NCI-H345 treated with DMSO at 0.1 percent for 48 hours (cell line): ENCODE data around the gene MAGEA11.
"Not testable (repeated sequence)": the region's sequence is repeated elsewhere in the genome, so short reads cannot be mapped to it uniquely, and the experiment has no call there.

Experiments
- DNase-seq: peaks from one replicate; lab custom pipeline; 2025; ENCODE audit not compliant: unreplicated experiment; lab: John Stamatoyannopoulos, UW

MAGEA11 gene

GRCh38 chrX:149711545-149712236 lies at the start of gene MAGEA11:
TSS of gene MAGEA11 (plus strand) at chrX:149712060. CDS start at chrX:149713160, 1,100 bp downstream.
- DNase-seq, result no peak

- not testable (repeated sequence) for DNase-seq
Measured at GRCh38 chrX:149675088-149675487, 36.8 kb upstream of the MAGEA11 start.

GRCh38 chrX:149675554-149675953 lies 36.3 kb upstream of the MAGEA11 start:
- not testable (repeated sequence) for DNase-seq

GRCh38 chrX:149679164-149679678 lies 32.6 kb upstream of the MAGEA11 start:
- not testable (repeated sequence) for DNase-seq

GRCh38 chrX:149681182-149681581 lies 30.7 kb upstream of the MAGEA11 start:
- DNase-seq, result no peak

- DNase-seq, result no peak
Measured at GRCh38 chrX:149682031-149682430, 29.8 kb upstream of the MAGEA11 start.

- DNase-seq, result no peak
Measured at GRCh38 chrX:149682956-149683947, 28.6 kb upstream of the MAGEA11 start.

GRCh38 chrX:149683966-149684730 lies 27.7 kb upstream of the MAGEA11 start:
- no peak for DNase-seq

GRCh38 chrX:149687991-149688390 lies 23.9 kb upstream of the MAGEA11 start:
- DNase-seq, result no peak

- DNase-seq, result no peak
Measured at GRCh38 chrX:149688552-149688951, 23.3 kb upstream of the MAGEA11 start.

- DNase-seq, result no peak
Measured at GRCh38 chrX:149691794-149692193, 20.1 kb upstream of the MAGEA11 start.

- DNase-seq, result not testable (repeated sequence)
Measured at GRCh38 chrX:149692686-149693272, 19.1 kb upstream of the MAGEA11 start.

- no peak for DNase-seq
Measured at GRCh38 chrX:149699761-149700160, 12.1 kb upstream of the MAGEA11 start.

- DNase-seq, result no peak
Measured at GRCh38 chrX:149704664-149705063, 7.2 kb upstream of the MAGEA11 start.

- DNase-seq, result no peak
Measured at GRCh38 chrX:149707147-149707901, 4.5 kb upstream of the MAGEA11 start.

GRCh38 chrX:149712831-149713230 lies 971 bp downstream of the MAGEA11 start:
- no peak for DNase-seq

GRCh38 chrX:149713279-149714050 lies 1.6 kb downstream of the MAGEA11 start:
- no peak for DNase-seq

GRCh38 chrX:149715468-149715867 lies 3.6 kb downstream of the MAGEA11 start:
- DNase-seq, result no peak

GRCh38 chrX:149716632-149717031 lies 4.8 kb downstream of the MAGEA11 start:
- no peak for DNase-seq
